Measurements from ENCODE around the gene R3HCC1L.

The R3HCC1L gene

GRCh38 chr10:98244586-98244985 lies 110.1 kb downstream of the R3HCC1L start:
- H3K36me3 Mint-ChIP-seq (ENCODE audit: low read depth), result peaks cover 36% of the 10 kb centered on the region
- no peak overlapping the region for H3K27ac Mint-ChIP-seq
- no peaks in the 10 kb centered on the region for H3K4me1 Mint-ChIP-seq
- ATAC-seq, result no peak
- no peak overlapping the region for H3K4me3 Mint-ChIP-seq
- H3K27me3 Mint-ChIP-seq, result no peaks in the 10 kb centered on the region
- no peaks in the 10 kb centered on the region for H3K9me3 Mint-ChIP-seq
- no peak for DNase-seq

GRCh38 chr10:98246911-98247805 lies 112.7 kb downstream of the R3HCC1L start:
- ATAC-seq (no peak), DNase-seq (no peak)
- H3K4me3 Mint-ChIP-seq, result no peak overlapping the region
- H3K4me1 Mint-ChIP-seq, result no peaks in the 10 kb centered on the region
- no peaks in the 10 kb centered on the region for H3K27me3 Mint-ChIP-seq
- no peaks in the 10 kb centered on the region for H3K9me3 Mint-ChIP-seq
- H3K27ac Mint-ChIP-seq, result no peak overlapping the region
- peaks cover 31% of the 10 kb centered on the region for H3K36me3 Mint-ChIP-seq (ENCODE audit: low read depth)

GRCh38 chr10:98248018-98248417 lies 113.6 kb downstream of the R3HCC1L start:
- peaks cover 28% of the 10 kb centered on the region for H3K36me3 Mint-ChIP-seq (ENCODE audit: low read depth)
- no peaks in the 10 kb centered on the region for H3K9me3 Mint-ChIP-seq
- H3K27me3 Mint-ChIP-seq, result no peaks in the 10 kb centered on the region
- ATAC-seq, result no peak
- H3K4me3 Mint-ChIP-seq, result no peak overlapping the region
- DNase-seq, result no peak
- H3K27ac Mint-ChIP-seq, result no peak overlapping the region
- H3K4me1 Mint-ChIP-seq, result no peaks in the 10 kb centered on the region

- Mint-ChIP-seq H3K4me1 (no peaks in the 10 kb centered on the region), H3K36me3 (ENCODE audit: low read depth) (peaks cover 24% of the 10 kb centered on the region), H3K9me3 (no peaks in the 10 kb centered on the region), H3K27ac (no peak overlapping the region), H3K4me3 (no peak overlapping the region), H3K27me3 (no peaks in the 10 kb centered on the region)
- no peak for ATAC-seq
- no peak for DNase-seq
Observed at GRCh38 chr10:98249134-98249533, 114.7 kb downstream of the R3HCC1L start.

GRCh38 chr10:98251399-98251798 lies 116.9 kb downstream of the R3HCC1L start:
- no peak for ATAC-seq
- Mint-ChIP-seq H3K9me3 (no peaks in the 10 kb centered on the region), H3K36me3 (ENCODE audit: low read depth) (peaks cover 15% of the 10 kb centered on the region), H3K4me1 (no peaks in the 10 kb centered on the region), H3K4me3 (no peak overlapping the region), H3K27me3 (no peaks in the 10 kb centered on the region), H3K27ac (no peak overlapping the region)
- no peak for DNase-seq

- H3K4me1 Mint-ChIP-seq, result no peaks in the 10 kb centered on the region
- ATAC-seq (no peak), DNase-seq (no peak)
- H3K27ac Mint-ChIP-seq, result no peak overlapping the region
- H3K4me3 Mint-ChIP-seq, result no peak overlapping the region
- H3K36me3 Mint-ChIP-seq (ENCODE audit: low read depth), result peaks cover 6% of the 10 kb centered on the region
- H3K27me3 Mint-ChIP-seq, result no peaks in the 10 kb centered on the region
- H3K9me3 Mint-ChIP-seq, result no peaks in the 10 kb centered on the region
Observed at GRCh38 chr10:98252464-98252863, 118.0 kb downstream of the R3HCC1L start.

GRCh38 chr10:98253499-98253898 lies 119.0 kb downstream of the R3HCC1L start:
- no peak for ATAC-seq
- no peaks in the 10 kb centered on the region for H3K9me3 Mint-ChIP-seq
- H3K4me3 Mint-ChIP-seq, result no peak overlapping the region
- H3K36me3 Mint-ChIP-seq (ENCODE audit: low read depth), result peaks cover 4% of the 10 kb centered on the region
- no peak overlapping the region for H3K27ac Mint-ChIP-seq
- no peaks in the 10 kb centered on the region for H3K4me1 Mint-ChIP-seq
- DNase-seq, result no peak
- no peaks in the 10 kb centered on the region for H3K27me3 Mint-ChIP-seq

GRCh38 chr10:98254234-98254974 lies 119.9 kb downstream of the R3HCC1L start:
- Mint-ChIP-seq H3K4me3 (no peak overlapping the region), H3K9me3 (no peaks in the 10 kb centered on the region), H3K36me3 (ENCODE audit: low read depth) (peaks cover 3% of the 10 kb centered on the region), H3K4me1 (no peaks in the 10 kb centered on the region), H3K27me3 (no peaks in the 10 kb centered on the region), H3K27ac (no peak overlapping the region)
- DNase-seq, result no peak
- ATAC-seq, result no peak

GRCh38 chr10:98255146-98255877 lies 120.9 kb downstream of the R3HCC1L start:
- no peak overlapping the region for H3K27ac Mint-ChIP-seq

GRCh38 chr10:98256692-98257091 lies 122.2 kb downstream of the R3HCC1L start:
- Mint-ChIP-seq H3K36me3 (ENCODE audit: low read depth) (peaks cover 3% of the 10 kb centered on the region), H3K4me1 (no peaks in the 10 kb centered on the region), H3K9me3 (no peaks in the 10 kb centered on the region), H3K27me3 (no peaks in the 10 kb centered on the region), H3K4me3 (no peak overlapping the region), H3K27ac (no peak overlapping the region)
- DNase-seq, result no peak
- ATAC-seq, result no peak

More at GRCh38 chr10:98255146-98255877, 120.9 kb downstream of the R3HCC1L start:
- peaks cover 3% of the 10 kb centered on the region for H3K36me3 Mint-ChIP-seq (ENCODE audit: low read depth)
- DNase-seq (no peak), ATAC-seq (no peak)
- H3K4me3 Mint-ChIP-seq, result no peak overlapping the region
- no peaks in the 10 kb centered on the region for H3K4me1 Mint-ChIP-seq
- no peaks in the 10 kb centered on the region for H3K27me3 Mint-ChIP-seq
- H3K9me3 Mint-ChIP-seq, result no peaks in the 10 kb centered on the region

GRCh38 chr10:98257198-98257597 lies 122.7 kb downstream of the R3HCC1L start:
- Mint-ChIP-seq H3K27me3 (no peaks in the 10 kb centered on the region), H3K4me3 (no peak overlapping the region), H3K36me3 (ENCODE audit: low read depth) (peaks cover 3% of the 10 kb centered on the region), H3K4me1 (no peaks in the 10 kb centered on the region), H3K9me3 (no peaks in the 10 kb centered on the region), H3K27ac (no peak overlapping the region)
- ATAC-seq, result no peak
- no peak for DNase-seq

GRCh38 chr10:98257961-98258360 lies 123.5 kb downstream of the R3HCC1L start:
- H3K4me1 Mint-ChIP-seq, result no peaks in the 10 kb centered on the region
- H3K36me3 Mint-ChIP-seq (ENCODE audit: low read depth), result peaks cover 3% of the 10 kb centered on the region
- no peak overlapping the region for H3K4me3 Mint-ChIP-seq
- H3K27ac Mint-ChIP-seq, result no peak overlapping the region
- no peak for ATAC-seq
- no peaks in the 10 kb centered on the region for H3K27me3 Mint-ChIP-seq
- no peak for DNase-seq
- H3K9me3 Mint-ChIP-seq, result no peaks in the 10 kb centered on the region

- H3K27ac Mint-ChIP-seq, result no peak overlapping the region
- H3K27me3 Mint-ChIP-seq, result no peaks in the 10 kb centered on the region
- ATAC-seq (no peak), DNase-seq (no peak)
- H3K9me3 Mint-ChIP-seq, result no peaks in the 10 kb centered on the region
- no peak overlapping the region for H3K4me3 Mint-ChIP-seq
- peaks cover 3% of the 10 kb centered on the region for H3K36me3 Mint-ChIP-seq (ENCODE audit: low read depth)
- no peaks in the 10 kb centered on the region for H3K4me1 Mint-ChIP-seq
Observed at GRCh38 chr10:98258683-98259454, 124.4 kb downstream of the R3HCC1L start.
